T-helper 1 cell (primary cell): ENCODE results near the gene RSPH3.

Experiments
- DNase-seq, 5 donors: peaks; one replicate each; pipeline ENCODE4 v3.0.0-alpha.2; 2012 to 2020

The RSPH3 gene

DNA sequence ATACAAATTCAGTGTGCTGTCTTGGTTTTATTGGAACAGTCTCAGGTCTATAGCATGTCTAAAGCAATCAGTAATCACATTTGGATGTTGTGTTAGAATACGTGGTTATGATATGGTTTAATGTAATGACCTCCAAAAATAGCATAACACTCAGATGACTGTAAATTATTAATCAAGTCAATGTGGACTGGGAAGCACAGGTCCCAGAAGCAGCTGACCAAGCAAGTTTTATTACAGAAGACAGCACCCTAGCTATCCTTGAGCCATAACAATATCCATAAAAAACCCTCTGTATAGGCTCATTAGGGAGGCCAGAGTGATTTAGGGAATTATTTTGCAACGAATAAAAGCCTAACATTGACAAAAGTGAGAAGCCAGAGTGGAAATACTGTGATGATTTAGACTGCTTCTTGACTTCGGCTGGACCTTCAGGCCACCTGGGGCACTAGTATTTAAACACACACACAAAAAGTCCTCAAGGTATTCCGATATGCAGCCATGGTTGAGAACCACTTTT lies 66.9 kb downstream of the RSPH3 start:
- DNase-seq = no peak

GRCh38 chr6:158928068-158928467 lies 71.9 kb downstream of the RSPH3 start:
- DNase-seq = no peak

- DNase-seq = no peak
These were observed 73.6 kb downstream of the RSPH3 start for GRCh38 chr6:158926414-158926813.

DNA sequence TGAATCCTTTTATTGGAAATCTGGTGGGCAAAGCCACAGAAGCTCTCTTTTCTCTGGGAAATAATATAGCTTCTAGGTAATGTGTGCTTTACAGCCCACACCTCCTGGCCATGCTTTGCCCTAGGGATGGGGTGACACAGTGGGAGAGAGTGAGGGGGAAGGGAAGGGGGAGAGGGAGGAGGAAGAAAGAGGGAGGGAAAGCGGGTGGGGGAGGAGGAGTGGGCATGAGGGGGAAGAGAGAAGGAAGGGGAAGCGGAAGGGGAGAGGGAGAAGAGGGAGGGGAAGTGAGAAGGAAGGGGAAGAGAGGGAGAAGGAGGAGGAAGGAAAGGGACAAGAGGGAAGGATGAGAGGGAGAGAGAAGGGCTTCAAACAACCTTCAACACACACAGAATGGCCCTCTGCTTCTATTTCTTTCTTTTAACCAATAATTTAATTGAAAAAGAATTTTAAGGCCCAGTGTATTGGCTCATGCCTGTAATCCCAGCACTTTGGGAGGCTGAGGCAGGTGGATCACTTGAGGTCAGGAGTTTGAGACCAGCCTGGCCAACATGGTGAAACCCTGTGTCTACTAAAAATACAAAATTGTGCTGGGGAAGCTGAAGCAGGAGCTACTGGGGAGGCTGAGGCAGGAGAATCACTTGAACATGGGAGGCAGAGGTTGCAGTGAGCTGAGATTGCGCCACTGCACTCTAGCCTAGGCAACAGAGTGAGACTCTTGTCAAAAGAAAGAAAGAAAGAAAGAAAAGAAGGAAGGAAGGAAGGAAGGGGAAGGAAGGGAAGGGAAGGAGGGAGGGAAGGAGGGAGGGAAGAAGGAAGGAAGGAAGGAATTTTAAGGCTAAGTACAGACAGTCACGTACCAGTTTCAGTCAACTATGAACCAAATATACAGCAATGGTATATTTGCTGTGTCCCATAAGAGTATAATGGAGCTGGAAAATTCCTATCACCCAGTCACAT lies 75.2 kb downstream of the RSPH3 start:
- DNase-seq = no peak

DNA sequence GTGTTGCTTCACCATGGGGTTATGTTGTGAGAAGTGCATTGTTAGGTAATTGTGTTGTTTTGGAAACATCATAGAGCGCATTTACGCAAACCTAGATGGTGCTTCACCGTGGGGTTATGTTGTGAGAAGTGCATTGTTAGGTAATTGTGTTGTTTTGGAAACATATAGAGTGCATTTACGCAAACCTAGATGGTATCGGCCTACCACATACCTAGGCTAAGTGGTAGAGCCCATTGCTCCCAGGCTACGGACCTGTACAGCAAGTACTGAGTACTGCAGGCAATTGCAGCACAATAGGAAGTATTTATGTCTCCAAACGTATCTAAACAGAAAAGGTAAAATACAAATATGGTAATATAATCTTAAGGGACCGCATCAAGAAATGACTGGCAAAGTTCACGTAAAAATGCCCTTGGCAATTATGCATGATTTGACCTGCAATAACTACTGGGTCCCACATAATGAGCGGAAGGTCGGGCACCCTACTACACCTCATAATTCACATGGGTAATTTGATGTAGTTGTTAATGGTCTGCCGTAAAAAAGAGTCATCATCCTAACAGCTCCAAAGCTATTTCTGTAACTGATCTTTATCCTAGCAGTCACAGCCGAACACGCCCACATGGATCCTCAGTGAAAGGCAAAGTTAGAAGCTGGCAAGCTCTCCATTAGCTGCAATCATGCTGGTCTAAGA lies 76.0 kb downstream of the RSPH3 start:
- no peak for DNase-seq
